GM19099 (cell line): ENCODE data around the gene KCTD4.

Experiments
- POLR2A ChIP-seq: IDR thresholded peaks from 3 replicates; pipeline ENCODE4 v1.6.1; 2011; ENCODE audit warnings: low read depth; ENCODE audit not compliant: insufficient read length; ENCODE audit errors: extremely low read depth

KCTD4 gene

GRCh38 chr13:45162194-45162593 is 38.7 kb downstream of the KCTD4 start:
- no peak for TF ChIP-seq POLR2A

GRCh38 chr13:45156565-45157361 is 44.1 kb downstream of the KCTD4 start:
- TF ChIP-seq POLR2A, result no peak

- no peak for TF ChIP-seq POLR2A
Measured at GRCh38 chr13:45149964-45150363, 50.9 kb downstream of the KCTD4 start.

- TF ChIP-seq POLR2A, result no peak
Measured at GRCh38 chr13:45143346-45143751, 57.5 kb downstream of the KCTD4 start.
